Renal cortical epithelial cell (primary cell): ENCODE measurements around the gene CAMSAP1. TPM values are rescaled to one million over a fixed set of nuclear protein-coding genes. Genes with fewer than 3 reads are reported as not detected.

Source experiments
- DNase-seq: peaks from one replicate; pipeline ENCODE4 v3.0.0-alpha.2; 2011; ENCODE audit warnings: low read depth
- total RNA-seq: library from RNA; depleted of rRNA; stranded (reverse); fragments of >200 nt; gene quantifications from 2 replicates; pipeline ENCODE4 v1.2.3, GENCODE V29; 2014

The CAMSAP1 gene
- total RNA-seq, 1 donor from 2014 or later, result 39.8 TPM

- no peak for DNase-seq
Measured at GRCh38 chr9:135840539-135840938, 66.8 kb downstream of the CAMSAP1 start.

DNA sequence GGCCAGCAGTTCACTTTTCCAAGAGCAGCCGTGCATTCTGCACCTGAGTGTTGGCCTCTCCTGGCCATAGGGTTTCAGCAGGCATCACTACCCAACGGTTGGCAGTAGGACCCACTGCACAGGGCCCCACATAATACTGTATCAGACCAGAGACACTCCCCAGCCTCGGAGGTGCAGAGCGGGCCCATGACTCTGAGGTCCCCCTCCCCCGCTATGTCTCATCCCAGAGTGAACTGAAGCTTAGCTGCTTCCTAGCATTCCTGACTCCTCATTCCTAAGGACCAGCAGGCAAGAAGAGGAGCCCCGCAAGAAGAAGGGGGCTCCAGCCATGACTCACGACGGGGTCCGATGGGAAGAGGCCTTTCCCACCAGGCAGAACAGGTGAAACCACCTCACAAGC is 67.2 kb downstream of the CAMSAP1 start:
- DNase-seq, result no peak

DNA sequence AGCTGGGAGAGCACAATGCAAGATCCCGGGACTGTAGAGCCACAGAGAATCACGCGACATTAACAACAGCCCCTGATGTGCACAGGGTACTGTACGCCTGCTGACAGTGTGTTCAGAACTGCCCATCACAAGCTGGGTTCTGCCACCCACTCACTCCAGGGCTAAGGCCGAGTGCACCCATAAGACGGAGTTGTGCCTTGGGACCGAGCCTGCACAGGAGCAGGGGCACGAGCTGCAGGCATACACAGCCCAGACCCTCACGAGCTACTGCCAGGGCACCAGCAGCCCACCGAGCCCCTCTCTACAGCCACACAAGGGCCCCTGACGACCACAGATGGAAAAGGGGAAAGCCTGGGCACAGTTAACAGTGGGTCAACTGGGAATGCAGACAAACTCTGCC is 67.8 kb downstream of the CAMSAP1 start:
- DNase-seq, result no peak

- no peak for DNase-seq
Measured at GRCh38 chr9:135835131-135835530, 72.2 kb downstream of the CAMSAP1 start.

DNA sequence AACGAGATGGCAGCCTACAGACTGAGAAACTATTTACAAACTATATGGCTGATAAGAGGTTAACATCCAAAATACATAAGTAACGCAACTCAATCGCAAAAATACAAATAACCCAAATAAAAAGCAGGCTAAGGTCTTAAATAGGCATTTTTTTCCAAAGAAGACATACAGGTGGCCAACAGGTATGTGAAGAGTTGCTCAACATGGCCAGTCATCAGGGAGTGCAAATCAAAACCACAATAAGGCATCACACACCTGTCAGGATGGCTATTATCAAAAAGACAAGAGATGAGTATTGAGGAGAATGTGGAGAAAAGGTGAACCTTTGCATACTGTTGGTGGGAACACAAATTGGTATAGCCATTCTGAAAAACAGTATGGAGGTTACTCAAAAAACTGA is 73.5 kb downstream of the CAMSAP1 start:
- no peak for DNase-seq

DNA sequence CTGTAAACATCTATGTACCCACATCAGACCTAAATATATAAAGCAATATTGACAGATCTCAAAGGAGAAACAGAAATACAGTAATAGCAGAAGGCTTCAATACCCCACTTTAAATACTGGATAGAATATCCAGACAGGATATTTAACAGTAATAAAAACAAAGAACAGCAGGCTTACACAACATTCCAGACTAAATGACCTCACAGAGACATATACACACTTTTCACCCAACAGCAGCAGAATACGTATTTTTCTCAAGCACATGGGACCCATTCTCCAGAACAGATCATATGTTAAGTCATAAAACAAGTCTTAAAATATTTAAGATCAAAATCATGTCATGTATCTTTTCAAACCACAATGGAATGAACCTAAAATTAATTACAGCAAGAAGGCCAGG is 76.8 kb downstream of the CAMSAP1 start:
- DNase-seq, result no peak

DNA sequence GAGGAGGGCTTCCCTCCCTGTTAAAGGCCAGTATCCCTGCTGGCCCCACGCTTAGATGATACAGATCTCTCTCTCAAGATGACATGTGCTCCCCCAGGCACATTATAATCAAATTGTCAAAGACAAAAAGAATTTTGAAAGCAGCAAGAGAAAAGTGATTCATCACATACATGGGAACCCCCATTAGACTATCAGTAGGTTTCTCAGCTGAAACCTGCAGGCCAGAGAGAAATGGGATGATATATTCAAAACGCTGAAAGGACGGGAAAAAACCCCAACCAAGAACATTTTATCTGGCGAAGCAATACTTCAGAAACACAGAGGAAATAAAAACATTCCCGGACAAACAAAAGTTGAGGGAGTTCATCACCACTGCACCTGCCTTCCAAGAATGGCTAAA is 78.7 kb downstream of the CAMSAP1 start:
- DNase-seq, result no peak

DNA sequence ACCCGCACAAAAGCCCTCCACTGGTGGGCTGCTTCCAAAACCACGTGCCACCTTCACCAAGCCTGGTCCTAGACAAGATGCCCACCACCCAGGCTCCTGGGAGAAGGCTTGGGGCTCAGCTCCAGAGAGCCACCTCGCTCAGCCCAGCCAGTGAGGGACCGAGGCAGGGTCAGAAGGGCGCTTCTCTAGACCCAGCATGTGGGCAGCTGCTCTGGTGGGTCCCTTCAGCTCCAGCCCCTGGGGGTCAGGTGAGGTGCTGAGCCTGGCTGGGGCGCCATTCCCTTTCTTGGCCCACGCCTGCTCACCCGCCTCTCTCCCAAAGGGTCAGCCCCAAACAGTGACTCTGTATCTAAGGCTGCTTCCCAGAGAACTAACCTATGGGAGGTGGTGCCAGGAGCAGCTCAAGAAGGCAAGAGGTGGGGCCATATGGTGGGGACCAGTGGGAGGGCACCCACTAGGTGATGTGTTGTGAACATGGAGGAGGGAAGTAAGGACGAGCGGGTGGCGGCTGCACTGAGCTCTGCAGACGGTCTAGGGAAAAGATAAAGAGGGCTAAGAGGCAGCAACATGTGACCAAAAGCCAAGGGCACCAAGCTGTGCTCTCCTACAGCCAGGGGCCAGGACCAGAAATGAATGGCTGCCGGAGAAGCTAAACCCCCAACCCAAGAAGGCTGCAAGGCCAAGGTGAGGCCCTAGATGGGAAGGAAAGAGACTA is 79.3 kb downstream of the CAMSAP1 start:
- DNase-seq, result no peak

DNA sequence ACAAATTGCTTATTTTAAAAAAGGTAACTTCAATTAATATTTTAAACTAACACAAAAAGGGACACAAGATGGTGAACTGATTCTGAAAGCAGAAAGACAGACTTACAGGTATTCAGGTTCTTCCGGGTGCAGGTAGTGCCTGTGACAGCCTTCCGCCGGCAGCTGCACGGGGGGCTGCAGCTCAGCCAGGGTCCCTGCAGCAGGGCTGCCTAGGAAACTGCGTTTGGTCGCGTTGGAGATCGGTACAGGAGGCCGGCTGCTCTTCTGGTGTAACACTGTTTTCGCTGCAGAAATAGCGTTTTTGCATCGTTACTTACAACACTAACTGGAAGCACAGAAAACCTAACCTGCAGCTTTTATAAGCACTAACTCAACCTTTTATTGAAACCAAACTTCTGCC is 80.0 kb downstream of the CAMSAP1 start:
- DNase-seq, result no peak

GRCh38 chr9:135826188-135826545 is 81.2 kb downstream of the CAMSAP1 start:
- no peak for DNase-seq

- DNase-seq, result no peak
Measured at GRCh38 chr9:135825435-135826187, 81.7 kb downstream of the CAMSAP1 start.

DNA sequence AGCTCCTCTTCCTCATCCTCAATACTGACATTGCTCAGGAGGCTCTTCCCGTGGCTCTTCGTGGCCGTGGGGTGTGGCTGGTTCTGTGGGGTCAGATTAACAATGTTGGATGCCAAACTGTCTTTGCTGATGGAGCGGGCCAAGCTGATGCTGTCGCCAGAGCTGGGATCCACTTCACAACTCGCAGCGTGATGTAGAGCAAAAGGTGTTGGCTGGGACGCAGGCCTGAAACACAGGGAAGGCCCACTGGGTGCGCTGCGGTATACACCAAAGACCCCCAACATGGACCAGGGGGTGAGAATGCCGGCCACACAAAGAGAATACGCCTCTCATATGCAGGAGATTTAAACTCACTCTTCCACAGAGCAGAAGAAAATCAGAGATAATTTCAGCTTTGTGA is 84.3 kb downstream of the CAMSAP1 start:
- no peak for DNase-seq

- no peak for DNase-seq
Measured at GRCh38 chr9:135822374-135822755, 85.0 kb downstream of the CAMSAP1 start.

DNA sequence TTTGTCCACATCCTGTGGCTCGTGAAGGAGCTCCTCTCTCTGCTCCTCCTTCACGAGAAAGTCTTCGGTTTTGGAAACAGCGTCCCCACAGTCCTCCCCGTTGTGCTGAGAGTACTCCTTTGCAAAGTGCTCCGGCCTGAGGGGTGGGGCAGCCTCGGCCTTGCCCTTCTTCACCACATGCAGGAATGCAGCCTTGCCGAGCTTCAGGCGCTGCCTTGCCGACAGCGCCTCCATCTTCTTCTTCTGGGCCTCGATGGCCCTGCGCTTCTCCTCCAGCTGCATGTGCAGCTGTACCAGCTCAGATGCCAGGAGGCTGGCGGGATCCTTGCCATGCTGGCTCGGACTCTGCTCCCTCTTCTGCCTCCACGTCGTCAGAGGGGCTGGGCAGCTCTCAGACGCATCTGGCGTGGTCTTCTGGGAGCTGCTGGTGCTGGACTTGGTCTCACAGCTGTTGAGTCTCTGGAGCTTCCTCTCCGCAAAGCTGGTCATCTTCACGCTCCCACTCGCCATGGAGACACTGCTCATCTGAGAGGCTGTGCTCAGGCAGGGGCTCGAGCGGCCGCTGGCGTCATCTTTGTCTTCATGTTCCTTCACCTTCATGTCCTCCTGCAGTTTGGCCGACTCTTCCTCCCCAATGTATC is 85.5 kb downstream of the CAMSAP1 start:
- no peak for DNase-seq

DNA sequence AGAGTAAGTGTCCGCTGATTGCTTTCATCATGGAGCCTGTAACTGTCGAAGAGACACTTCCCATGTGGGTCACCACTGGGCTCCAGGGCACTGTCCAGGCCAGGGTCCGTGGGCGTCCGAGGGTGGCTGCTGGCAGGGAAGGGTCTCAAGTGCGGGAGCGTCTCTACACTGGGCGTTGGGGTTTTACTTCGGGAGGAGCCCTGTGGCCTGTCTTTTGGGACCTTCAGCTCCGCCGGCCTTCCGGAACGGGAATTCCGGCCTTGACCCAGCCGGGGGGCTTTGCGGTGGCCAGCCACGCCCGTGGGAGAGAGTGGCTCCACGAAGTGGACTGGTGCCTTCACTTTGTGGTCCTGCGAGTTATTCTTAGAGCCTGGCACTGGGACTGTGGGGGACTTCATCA is 86.2 kb downstream of the CAMSAP1 start:
- no peak for DNase-seq

DNA sequence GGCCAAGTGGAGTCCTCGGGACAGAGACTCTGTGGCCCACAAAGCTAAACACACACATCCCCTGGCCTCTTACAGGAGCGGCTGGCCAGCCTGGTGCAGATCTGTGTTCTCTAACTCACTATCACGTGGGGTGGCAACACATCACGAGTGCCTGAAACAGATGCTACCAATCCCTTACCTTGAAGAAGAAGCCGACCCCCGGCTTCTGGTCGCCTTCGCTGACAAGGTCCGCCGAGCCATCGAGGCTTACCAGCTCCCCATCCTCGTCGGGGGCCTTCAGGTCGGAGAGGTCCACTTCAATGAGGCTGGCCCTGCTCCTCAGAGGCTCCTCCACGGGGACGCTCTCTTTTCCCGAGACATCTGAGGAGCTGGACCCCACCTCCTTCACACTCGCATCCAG is 86.7 kb downstream of the CAMSAP1 start:
- DNase-seq, result no peak

DNA sequence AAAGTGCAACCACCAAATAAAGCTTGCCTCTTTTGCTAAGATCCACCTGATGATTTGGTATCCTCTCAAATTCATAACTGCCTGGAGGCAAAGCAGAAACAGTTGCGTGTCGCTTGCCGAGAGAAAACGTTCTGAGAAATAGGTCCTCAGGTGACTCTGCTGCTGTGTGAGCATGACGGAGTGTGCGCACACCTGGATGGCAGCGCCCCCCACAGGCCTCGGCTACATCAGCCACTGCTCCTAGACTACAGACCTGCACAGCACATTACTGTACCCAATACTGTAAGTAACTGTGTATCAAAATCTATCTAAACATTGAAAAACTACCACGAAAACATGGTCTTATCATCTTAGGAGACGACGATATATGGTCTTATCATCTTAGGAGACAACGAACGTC is 87.4 kb downstream of the CAMSAP1 start:
- no peak for DNase-seq

DNA sequence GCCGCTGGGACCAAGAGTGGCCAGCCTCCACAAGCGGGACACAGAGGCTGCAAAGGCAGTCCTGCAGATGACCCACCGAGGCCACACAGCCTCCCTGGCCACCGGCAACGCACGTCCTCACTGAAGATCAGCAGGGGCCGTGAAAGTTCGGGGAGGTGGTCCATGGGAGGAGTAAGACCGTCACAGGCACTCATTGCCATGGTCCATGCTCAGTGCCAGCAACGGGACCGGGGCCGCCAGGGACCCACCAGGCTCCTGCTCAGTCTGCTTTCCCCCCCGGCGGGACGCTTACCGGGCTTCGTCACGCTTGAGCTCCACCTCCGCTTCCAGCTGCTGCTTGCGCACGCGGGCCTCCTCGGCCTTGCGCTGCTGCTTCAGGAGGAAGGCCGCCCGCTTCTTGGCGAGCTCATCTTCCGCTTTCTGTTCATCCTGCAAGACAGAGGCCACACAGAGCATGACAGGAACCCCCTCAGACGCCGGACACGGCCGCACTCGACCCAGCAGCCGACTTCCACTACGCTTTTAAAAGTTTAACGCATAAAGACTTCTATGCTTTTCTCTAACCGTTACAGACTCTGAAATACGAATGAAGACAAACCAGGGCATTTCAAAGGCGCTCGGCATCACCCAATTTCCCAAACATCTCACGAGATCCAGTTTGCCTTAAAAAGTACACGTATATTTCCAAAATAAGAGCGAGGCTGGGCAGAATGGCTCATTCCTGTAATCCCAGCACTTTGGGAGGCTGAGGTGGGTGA is 88.4 kb downstream of the CAMSAP1 start:
- no peak for DNase-seq

- DNase-seq, result no peak
Measured at GRCh38 chr9:135817951-135818717, 89.2 kb downstream of the CAMSAP1 start.

DNA sequence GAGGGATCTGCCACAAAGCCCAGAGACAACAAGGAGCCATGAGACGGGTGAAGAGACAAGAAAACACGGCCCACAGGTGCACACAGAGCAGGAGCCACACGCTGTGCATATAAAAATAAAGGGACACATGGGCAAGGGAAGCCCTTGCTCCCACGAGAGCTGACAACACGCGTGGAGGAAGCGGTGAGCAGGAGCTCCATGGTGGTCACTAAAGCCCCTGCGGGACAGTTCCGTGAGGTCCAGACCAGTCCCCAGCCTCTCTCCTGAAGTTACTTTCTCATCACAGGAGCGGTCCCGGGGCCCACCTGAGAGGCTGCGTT is 90.7 kb downstream of the CAMSAP1 start:
- no peak for DNase-seq

DNA sequence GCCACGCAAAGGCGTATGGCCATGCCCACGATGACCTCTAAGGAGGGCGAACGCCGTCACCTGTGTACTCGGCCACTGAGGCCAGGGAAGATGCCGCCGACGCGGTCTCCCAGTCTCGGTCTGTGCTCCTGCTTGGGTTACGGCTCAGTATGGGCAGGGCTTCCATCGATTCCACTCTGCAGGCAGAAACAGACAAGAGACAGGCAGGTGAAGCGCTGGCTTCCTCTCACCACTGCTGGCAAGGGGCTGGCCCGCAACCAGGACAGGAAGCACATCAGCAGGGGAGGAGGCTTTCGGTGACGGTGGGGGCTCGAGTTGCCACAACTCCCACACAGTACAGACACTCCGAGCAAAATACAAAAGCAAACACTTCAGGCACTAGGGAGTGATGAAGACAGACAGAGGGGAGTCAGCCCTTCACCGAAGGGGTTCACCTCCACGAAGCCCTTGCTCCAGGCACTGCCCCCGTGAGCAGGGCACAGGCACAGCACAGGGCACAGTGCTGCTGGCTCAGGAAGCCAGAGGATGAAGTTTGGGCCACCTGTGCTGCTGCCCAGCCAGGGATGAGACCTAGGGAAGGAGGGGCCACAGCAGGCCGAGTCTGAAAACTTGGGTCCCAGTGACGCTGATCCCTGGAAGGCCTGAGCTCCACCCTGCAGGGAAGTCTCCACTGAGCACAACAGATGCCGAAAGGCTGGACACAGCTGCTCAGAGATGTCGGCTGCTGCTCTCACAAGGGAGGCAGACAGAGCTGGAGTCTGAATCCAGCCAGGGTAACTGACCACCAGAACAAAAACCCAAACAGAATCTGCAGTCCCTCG is 91.3 kb downstream of the CAMSAP1 start:
- DNase-seq, result no peak
